Skeletal muscle cell (primary cell): ENCODE measurements around the gene XRCC1.
"Not testable (repeated sequence)": the region's sequence is repeated elsewhere in the genome, so short reads cannot be mapped to it uniquely, and the experiment has no call there.

Experiments used
- DNase-seq: peaks from one replicate; pipeline ENCODE4 v3.0.0-alpha.2; 2010; ENCODE audit warnings: low read depth
- H3K4me3 ChIP-seq: 2 replicates; pipeline ENCODE4 v1.5.1; 2011; ENCODE audit warnings: low read depth, mild to moderate bottlenecking, control low read depth, low read length, moderate library complexity

Gene XRCC1

GRCh38 chr19:43605875-43606568, 30.7 kb upstream of the XRCC1 start:
- no peak for DNase-seq

GRCh38 chr19:43600326-43600725, 25.0 kb upstream of the XRCC1 start:
- H3K4me3 ChIP-seq, DNase-seq: not testable (repeated sequence)

More at GRCh38 chr19:43605875-43606568, 30.7 kb upstream of the XRCC1 start:
- H3K4me3 ChIP-seq: no peak overlapping the region

GRCh38 chr19:43599635-43600295, 24.4 kb upstream of the XRCC1 start:
- no peak overlapping the region for H3K4me3 ChIP-seq
- no peak for DNase-seq

- H3K4me3 ChIP-seq: no peak overlapping the region
- no peak for DNase-seq
Measured at GRCh38 chr19:43598445-43599240, 23.3 kb upstream of the XRCC1 start.

- H3K4me3 ChIP-seq: peak overlapping the region; percentile 65
Measured at GRCh38 chr19:43597876-43598275, 22.5 kb upstream of the XRCC1 start.

GRCh38 chr19:43596842-43597461, 21.6 kb upstream of the XRCC1 start:
- DNase-seq: no peak
- H3K4me3 ChIP-seq: peak overlapping the region; percentile 65

More at GRCh38 chr19:43597876-43598275, 22.5 kb upstream of the XRCC1 start:
- DNase-seq: no peak

GRCh38 chr19:43595999-43596841, 20.9 kb upstream of the XRCC1 start, which contains the start of the genes IRGQ and ZNF576:
Gene IRGQ, minus strand, starts transcription at chr19:43596134. Its CDS starts 796 bp downstream, at chr19:43595338.
Gene ZNF576, plus strand, starts transcription at chr19:43596595. Its CDS starts 514 bp downstream, at chr19:43597109.
- peak; percentile 95 for DNase-seq
- peak within 1 kb of the TSS; percentile 77 for H3K4me3 ChIP-seq

GRCh38 chr19:43595605-43595998, 20.3 kb upstream of the XRCC1 start:
- H3K4me3 ChIP-seq: peak overlapping the region; percentile 77
- DNase-seq: no peak

GRCh38 chr19:43594710-43595604, 19.6 kb upstream of the XRCC1 start:
- H3K4me3 ChIP-seq: peak overlapping the region; percentile 77
- DNase-seq: no peak

GRCh38 chr19:43594081-43594697, 18.9 kb upstream of the XRCC1 start:
- no peak for DNase-seq
- H3K4me3 ChIP-seq: peak overlapping the region; percentile 77

- H3K4me3 ChIP-seq: no peak overlapping the region
- DNase-seq: no peak
Measured at GRCh38 chr19:43592800-43593350, 17.5 kb upstream of the XRCC1 start.

GRCh38 chr19:43591904-43592772, 16.8 kb upstream of the XRCC1 start:
- no peak overlapping the region for H3K4me3 ChIP-seq
- DNase-seq: no peak

GRCh38 chr19:43589678-43590077, 14.4 kb upstream of the XRCC1 start:
- DNase-seq: no peak

GRCh38 chr19:43589277-43589676, 13.9 kb upstream of the XRCC1 start:
- no peak overlapping the region for H3K4me3 ChIP-seq
- DNase-seq: no peak

More at GRCh38 chr19:43589678-43590077, 14.4 kb upstream of the XRCC1 start:
- no peak overlapping the region for H3K4me3 ChIP-seq

GRCh38 chr19:43587029-43587428, 11.7 kb upstream of the XRCC1 start:
- not testable (repeated sequence) for H3K4me3 ChIP-seq

GRCh38 chr19:43586346-43586745, 11.0 kb upstream of the XRCC1 start:
- no peak for DNase-seq
- no peak overlapping the region for H3K4me3 ChIP-seq

More at GRCh38 chr19:43587029-43587428, 11.7 kb upstream of the XRCC1 start:
- not testable (repeated sequence) for DNase-seq
